Activated T-helper 1 cell treated with Interleukin-2 at 50 U/mL for 16 hours (primary cell): ENCODE measurements around the gene STYXL1.

ENCODE experiments used
- DNase-seq: peaks from one replicate; pipeline ENCODE4 v3.0.0-alpha.2; 2020; ENCODE audit warnings: low read depth

Gene STYXL1

GRCh38 chr7:75992083-75992755, 55.6 kb downstream of the STYXL1 start:
- DNase-seq, result no peak

DNA sequence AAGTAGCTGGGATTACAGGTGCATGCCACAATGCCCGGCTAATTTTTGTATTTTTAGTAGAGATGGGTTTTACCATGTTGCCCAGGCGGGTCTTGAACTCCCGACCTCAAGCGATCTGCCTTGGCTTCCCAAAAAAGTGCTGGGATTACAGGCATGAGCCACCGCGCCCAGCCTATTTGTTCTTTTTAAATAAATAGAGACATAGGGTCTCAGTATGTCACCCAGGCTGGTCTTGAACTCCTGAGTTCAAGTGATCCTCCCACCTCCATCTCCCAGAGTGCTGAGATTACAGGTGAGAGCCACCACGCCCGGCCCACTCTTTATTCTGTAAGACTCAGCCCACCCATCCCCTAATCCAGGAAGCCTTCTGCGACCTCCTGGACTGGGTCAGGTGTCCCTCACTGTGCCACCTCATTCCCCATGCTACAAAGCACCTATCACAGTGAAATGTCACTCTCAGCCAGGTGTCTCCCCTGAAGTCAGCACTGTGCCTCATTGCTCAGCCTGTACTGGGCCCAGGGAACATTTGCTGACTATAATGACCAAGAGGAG, 56.2 kb downstream of the STYXL1 start:
- DNase-seq, result no peak

- DNase-seq, result no peak
Measured at GRCh38 chr7:75989500-75990388, 58.1 kb downstream of the STYXL1 start.

GRCh38 chr7:75988568-75989499, 59.0 kb downstream of the STYXL1 start:
- no peak for DNase-seq

GRCh38 chr7:75987805-75988567, 59.8 kb downstream of the STYXL1 start:
- DNase-seq, result no peak

GRCh38 chr7:75987026-75987804, 60.6 kb downstream of the STYXL1 start:
- no peak for DNase-seq

DNA sequence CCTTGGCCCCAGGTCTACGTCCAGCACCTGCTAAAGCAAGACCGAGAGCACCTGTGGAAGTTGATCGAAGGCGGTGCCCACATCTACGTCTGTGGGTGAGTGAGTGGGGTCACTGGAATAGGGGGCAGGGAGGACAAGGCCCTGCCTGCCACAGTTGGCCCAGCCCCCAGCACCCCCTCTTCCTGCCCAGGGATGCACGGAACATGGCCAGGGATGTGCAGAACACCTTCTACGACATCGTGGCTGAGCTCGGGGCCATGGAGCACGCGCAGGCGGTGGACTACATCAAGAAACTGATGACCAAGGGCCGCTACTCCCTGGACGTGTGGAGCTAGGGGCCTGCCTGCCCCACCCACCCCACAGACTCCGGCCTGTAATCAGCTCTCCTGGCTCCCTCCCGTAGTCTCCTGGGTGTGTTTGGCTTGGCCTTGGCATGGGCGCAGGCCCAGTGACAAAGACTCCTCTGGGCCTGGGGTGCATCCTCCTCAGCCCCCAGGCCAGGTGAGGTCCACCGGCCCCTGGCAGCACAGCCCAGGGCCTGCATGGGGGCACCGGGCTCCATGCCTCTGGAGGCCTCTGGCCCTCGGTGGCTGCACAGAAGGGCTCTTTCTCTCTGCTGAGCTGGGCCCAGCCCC, 61.5 kb downstream of the STYXL1 start:
- no peak for DNase-seq

- DNase-seq, result no peak
Measured at GRCh38 chr7:75985518-75986146, 62.2 kb downstream of the STYXL1 start.

GRCh38 chr7:75985009-75985517, 62.7 kb downstream of the STYXL1 start:
- no peak for DNase-seq

- DNase-seq, result no peak
Measured at GRCh38 chr7:75984130-75985008, 63.4 kb downstream of the STYXL1 start.

DNA sequence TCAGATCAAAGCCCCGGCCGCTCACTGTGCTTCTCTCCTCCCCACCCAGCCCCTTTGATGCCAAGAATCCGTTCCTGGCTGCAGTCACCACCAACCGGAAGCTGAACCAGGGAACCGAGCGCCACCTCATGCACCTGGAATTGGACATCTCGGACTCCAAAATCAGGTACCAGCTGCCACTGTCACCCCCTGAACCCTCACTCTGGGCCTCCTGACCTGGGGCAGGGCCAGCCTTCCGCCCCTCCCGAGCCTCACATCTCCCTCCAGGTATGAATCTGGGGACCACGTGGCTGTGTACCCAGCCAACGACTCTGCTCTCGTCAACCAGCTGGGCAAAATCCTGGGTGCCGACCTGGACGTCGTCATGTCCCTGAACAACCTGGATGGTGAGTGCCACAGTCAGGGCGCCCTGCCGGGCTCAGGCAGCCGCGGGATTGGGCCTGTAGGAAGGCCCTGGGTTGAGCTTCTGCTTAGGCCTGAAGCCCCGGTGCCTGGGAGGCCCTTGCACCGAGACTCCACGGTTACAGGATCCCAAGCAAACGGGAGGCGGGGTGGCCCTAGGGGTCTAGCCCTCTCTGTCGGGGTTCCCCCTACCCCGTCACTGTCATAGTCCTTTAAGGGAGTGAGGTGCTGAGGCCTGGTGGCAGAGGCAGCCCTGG, 64.2 kb downstream of the STYXL1 start:
- DNase-seq, result no peak

DNA sequence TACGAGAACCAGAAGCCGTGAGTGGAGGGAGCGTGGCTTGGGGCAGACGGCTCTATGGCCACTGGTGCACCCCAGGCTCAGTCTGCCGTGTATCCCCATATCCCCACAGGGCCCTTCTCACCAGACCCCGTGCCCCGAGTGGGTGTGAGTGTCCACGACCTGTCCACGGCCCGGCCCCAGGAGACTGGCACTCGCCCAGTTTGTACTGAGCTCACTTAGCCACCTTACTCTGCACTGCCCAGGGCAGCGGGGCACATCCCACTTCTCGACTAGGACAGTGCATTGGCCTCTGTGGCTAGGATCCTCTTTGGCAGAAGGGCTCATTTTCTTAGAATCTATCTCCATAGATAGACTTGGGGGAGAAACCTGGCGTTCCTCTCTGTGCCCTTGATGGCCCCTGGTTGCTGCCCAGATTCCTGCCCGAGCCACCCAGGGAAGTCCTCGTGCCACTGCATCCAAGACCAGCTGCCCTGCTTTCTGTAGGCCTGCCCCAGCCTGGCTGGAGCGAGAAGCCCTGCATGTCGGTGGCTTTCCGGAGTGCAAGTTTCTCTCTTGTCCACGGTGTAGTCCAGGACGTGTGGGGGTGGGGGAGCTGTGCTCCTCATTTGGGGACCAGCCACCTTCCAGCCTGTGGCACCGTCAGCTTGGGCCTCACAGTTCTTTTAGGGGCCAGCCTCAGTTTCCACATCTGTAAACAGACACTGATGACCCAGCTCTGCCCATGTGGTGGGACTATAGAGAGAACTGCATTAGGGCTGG, 65.3 kb downstream of the STYXL1 start:
- DNase-seq, result no peak

DNA sequence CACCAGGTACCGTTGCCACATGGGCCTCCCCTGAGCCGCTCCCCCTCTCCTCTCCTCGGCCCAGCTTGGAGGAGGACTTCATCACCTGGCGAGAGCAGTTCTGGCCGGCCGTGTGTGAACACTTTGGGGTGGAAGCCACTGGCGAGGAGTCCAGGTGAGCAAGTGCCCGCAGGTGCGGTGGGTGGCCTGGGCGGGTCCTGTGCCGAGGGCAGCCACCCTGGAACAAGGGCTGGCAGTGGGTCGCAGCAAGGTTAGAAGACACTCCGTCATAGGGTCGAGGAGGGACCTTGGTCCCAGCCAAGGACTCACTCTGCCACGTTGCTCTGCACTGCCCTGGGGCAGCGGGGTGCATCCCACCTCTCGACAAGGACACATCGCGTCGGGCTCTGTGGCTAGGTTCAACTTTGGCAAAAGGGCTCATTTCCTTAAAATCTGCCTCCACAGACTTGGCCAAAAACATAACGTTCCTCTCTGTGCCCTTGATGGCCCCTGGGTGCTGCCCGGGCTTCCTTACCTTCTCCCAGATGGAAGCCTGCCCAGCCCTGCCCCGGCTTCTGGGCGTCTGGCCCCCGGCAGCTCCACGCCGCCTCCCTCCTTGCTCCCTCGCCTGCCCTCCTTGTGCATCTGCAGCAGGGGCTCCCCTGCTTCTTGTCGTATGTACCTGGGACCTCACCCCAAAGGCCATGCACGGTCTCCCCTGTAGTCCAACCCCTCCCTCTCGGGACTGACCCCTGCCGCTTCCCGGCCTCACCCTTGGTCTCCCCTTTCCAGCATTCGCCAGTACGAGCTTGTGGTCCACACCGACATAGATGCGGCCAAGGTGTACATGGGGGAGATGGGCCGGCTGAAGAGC, 66.1 kb downstream of the STYXL1 start:
- no peak for DNase-seq

DNA sequence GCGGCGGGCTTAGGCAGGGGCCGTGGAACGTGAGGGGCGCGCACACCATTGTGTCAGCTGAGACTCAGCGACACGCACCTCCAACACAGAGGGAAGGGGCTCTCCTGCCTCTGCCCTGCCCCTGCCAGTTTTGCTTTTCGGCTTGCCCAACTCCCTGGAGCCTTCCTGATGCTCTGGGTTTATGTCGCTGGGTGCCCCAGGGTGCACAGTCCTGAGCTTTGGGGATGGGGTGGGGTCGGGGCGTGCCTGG, 66.7 kb downstream of the STYXL1 start:
- DNase-seq, result no peak

GRCh38 chr7:75980430-75981202, 67.2 kb downstream of the STYXL1 start:
- DNase-seq, result no peak
